ENCODE results near the gene CWC25.

Gene CWC25

DNA sequence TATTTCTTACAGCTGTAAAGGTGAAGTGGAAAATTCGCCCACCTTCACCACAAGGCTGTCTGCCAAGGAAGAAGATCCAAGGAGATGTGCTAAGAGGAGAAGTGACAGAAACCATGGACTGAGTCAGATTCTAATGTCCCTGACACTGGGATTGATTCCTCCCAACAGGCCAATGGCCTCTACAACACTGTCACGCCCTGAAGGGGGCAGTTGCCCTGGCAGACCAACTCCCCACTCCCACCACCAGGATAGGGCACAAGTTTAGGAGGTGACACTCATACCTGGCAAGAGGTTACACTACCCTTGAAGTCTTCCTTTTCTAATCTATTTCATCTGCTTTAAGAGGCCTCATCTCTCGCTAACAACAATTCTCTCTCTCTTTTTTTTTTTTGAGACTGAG lies 41.9 kb downstream of the CWC25 start:
- DNase-seq: no peak

DNA sequence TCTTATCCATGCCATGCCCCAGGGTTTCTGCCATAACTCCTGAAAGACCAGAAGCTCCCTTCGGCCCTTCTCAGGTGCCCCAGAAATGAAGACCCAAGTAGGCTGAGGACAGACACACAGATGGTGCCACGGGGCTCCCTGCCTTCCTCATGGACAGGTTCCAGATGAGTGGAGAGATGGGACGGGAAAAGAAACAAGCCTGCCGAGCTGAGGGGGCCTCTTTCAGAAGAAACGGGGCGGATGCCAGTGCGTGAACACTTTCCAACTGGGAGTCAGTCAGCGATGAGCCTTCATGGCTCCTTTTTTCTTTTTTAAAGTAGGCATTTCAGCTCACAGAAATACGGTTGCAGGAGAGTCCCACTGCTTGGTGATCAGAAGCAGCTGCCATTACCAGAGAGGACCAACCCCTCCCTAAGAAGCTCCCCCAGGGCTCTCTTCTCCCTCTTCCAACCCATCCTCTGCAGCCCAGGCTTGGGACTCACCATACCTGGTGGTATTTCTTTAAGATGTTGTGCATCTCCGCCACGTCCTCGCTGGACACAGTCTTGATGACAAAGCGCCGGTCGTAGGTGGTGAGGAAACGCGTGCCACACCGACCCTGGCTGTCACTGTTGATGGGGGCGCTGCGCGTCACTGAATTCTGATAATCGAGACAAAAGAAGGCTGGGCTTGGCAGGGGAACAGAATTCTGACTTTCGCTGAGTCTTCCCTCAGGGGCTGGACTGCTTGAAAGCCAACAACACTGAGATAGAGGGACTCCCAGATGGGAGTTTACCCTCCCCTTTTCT lies 45.0 kb downstream of the CWC25 start:
- no peak for DNase-seq

DNA sequence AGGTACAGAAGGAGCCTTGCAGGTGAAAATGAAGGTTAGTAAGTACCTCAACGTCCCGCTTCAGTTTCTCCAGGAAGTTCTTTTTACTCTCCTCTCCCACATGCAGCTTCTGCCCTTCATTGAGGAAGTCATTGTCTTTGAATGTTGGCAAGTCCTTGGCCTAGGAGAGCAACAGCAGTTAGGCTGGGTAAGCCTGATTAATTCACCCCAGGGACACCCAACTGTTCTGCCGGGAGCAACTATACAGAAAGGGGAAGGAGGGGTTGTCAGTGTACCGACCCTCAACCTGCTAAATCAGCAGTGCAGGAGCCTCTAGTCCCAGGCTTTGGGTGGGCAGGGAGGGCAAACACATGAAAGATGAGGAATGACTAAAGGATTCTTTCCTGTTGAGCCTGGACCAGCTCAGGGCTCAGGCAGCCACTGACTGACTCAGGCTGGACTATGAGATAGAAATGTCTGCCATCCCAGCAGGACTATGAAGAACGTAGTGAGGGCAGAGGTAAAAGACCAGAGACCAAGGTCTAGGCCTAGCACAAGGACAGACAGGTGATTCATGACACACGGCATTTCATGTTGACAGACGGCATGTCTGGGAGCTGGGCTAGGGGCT lies 47.4 kb downstream of the CWC25 start:
- no peak for DNase-seq

DNA sequence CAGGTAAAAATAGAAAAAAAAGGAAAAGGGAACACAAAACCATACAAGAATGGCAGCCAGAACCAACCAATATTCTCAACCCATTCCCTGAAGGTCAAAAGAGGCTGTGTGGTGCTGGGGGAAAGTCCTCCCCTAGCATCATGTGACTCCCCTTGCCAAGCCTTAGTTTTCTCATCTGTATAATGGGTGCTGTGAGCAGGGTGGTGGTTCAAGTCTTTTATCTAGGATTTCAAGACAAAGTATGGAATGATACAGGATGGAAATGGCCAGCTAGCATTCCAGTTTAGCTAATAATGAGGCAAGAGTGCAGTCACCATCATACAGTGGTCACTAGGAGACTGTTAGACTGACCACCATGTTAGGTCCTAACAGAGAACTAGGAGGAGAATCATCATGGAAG lies 51.9 kb downstream of the CWC25 start:
- no peak for DNase-seq

DNA sequence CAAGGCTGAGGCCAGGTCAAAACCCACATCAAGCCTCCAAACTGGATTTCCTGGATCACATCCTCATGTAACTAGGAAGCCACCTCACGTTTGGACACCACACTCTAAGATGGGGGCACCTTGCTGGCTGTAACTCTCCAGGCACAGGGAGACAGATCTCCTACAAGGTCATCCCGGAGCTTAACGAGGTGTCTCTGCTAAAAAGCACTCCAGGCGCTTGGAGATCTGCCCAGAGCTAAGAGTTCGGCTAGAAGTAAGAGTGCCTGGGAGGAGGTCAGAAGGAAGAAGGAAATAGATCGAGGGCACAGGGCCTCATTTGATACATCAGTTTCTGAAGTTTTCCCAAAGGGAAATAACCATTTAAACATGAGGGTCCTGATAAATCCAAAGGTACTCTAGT lies 56.7 kb downstream of the CWC25 start:
- no peak for DNase-seq

DNA sequence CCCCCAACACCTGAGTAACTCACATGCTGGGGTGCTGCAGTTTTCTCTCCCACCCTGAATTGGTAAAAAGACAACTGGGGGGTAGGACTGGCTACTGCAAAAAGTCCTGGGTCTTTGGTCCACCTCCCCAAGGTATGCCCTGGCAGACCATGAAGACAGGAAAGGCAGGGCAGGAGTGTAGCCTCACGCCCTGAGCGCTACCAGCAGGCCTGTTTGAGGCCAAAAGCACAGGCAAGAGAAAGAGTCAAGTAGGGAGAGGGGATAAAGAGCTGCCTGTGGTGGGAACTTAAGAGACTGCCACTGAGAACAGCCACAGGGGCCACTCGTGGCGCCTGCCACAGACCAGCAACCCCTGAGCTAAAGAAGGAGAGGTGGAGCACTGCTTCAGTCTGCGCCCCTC lies 58.8 kb downstream of the CWC25 start:
- no peak for DNase-seq

DNA sequence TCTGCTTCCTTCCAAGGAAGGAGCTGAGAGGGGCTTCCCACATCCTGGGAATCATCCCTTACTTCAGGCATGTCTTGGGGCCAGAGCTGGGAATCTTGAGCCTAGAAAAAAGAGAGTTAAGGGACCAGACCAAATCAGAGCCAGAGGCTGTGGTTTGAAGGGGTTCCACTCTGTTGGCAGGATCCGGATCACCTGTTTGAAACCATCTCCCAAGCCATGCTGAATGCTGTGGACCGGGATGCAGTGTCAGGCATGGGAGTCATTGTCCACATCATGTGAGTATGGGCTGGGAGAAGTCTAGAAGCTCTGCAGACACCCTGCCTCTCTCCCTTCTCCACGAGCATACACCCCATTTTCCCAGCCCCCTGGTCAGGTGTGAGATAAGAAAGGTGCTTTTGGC lies 62.9 kb downstream of the CWC25 start:
- DNase-seq: no peak

DNA sequence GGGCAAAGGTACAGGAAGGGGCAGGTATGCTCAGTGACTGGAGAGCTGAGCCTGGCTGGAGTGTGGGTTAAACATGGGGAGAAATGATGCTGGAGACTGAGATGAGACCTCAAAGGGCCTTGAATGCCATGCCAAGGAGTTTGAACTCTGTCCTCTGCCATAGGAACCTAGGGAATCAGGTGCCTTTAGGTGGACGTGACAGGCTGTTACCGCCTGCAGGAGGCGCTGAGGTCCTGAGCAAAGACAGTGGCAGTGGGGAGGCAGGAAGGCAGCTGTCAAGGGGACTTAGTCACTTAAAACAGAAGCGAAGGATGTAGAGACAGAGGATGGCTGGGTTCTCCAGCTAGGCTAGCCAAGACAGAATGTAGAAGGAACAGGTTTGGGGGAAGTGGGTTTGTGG lies 63.5 kb downstream of the CWC25 start:
- no peak for DNase-seq

DNA sequence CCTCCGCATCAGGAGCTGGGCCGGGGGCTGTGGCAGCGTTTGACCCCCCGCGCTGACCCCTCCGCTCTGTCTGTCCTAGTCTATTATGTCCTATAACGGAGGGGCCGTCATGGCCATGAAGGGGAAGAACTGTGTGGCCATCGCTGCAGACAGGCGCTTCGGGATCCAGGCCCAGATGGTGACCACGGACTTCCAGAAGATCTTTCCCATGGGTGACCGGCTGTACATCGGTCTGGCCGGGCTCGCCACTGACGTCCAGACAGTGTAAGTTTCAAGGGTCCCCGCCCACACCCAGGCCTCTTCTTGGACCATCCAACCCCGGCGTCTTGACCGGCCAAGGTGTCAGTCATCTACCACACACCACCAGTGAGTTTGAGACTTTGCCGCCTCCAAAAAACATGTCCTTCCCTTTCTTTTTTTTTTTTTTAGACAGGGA lies 72.0 kb downstream of the CWC25 start:
- DNase-seq: no peak

DNA sequence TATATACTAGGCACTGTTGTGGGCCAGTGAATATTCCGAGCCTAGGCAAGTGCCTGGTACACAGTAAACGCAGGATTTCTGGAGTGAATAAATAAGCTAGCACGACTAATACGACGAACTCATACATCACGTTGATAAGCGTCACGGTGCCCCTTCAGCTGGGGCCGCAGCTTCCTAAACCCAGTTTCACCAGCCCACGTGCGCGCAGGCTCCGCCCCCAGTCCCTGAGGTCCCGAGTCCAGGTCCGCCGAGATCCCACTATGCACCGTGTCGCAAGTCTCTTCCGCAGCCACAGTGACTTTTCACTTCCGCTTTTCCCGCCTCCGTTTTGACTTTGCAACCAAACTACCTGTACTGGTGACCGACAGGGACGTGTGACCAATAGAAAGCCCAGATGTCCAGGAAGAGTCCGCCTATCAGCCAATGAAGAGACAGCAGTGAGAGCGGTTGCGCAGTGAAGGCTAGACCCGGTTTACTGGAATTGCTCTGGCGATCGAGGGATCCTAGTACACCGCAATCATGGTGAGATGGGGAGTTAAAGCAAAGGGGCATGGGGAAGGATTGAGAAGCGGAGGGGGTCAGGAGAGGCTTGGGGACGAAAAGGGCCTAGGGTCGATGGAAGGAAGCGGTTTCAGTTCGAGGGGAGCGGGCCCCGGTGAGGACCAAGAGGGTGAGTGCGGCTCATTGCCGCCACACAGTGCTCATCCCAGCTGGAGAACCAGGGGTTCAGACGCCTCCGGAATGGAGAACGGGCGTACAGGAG lies 72.6 kb downstream of the CWC25 start, which contains the start of gene PSMB3:
Gene PSMB3 (plus strand): TSS at position 434 of the 763 bp plus-strand sequence. CDS start 86 bp downstream, at position 520.
- DNase-seq: peak; percentile 91

DNA sequence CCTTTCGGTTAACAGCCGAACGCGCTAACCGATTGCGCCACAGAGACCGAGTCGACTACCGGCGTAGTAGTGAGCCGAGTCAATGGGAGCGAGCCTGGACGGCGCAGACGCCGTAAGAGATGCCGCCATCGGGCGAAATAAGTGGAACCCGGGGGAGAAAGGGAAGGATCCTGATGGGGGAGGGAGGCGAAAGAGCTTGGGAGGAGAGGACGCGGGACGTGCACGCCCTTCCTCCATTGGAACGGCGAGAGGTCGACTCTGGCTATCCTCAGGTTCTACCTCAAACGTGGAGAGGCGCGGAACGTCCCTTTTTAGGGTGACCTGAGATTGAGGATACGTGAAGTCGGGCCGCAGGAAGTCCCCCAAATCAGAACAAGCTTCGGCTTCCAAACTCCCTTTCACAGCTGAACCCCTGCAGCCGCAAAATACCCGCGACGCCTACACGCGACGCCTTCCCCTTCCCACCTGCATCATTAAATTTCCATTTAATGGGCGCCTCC lies 73.3 kb downstream of the CWC25 start:
- peak; percentile 87 for DNase-seq

DNA sequence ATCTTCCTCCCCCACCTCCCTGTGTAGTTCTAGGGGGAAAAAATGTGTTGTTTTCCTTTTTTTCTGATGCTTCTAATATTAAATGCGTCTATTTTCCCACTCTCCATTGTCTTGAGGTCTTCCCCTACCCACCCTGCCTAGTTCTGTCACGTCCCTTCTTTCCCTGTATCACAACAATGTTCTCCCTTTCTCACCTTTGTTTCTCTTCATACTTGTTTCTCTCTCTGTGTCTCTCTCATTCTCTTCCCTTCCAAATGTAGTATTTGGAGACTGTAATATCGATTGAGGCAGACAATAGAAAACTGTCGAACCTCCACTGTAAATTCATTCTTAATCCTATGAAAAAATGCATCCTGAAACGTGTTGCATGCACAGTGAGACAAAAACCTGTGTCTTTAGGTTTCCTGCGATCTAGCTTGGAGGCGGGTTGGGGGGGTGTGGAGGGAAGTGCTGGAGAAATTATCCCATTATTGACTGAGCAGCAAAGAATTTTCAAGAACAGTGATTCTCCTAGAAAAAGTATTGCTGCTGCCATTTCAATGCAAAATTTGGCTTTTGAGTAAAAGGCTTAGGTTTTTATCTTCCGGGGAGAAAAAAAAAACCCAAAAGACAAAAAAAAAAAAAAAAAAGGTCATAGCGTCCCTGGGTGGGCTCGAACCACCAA lies 73.8 kb downstream of the CWC25 start:
- no peak for DNase-seq
